Glutamatergic neuron (in vitro differentiated cells): Measurements from ENCODE around the gene MOXD1. TPM values are rescaled to one million over a fixed set of nuclear protein-coding genes. Genes with fewer than 3 reads are reported as not detected.
"Not testable (repeated sequence)": the region's sequence is repeated elsewhere in the genome, so short reads cannot be mapped to it uniquely, and the experiment has no call there.

Source experiments
- DNase-seq: peaks from one replicate; pipeline ENCODE4 v3.0.0; 2022
- H3K27ac Mint-ChIP-seq: one replicate; pipeline ENCODE4 v1.8.0; 2020; ENCODE audit warnings: mild to moderate bottlenecking, mixed read lengths, inconsistent platforms; ENCODE audit not compliant: unreplicated experiment
- H3K27me3 Mint-ChIP-seq: one replicate; pipeline ENCODE4 v1.8.0; 2020; ENCODE audit warnings: mild to moderate bottlenecking, moderate library complexity, mixed read lengths, inconsistent platforms; ENCODE audit not compliant: unreplicated experiment
- H3K36me3 Mint-ChIP-seq: one replicate; pipeline ENCODE4 v1.8.0; 2020; ENCODE audit warnings: mild to moderate bottlenecking, mixed read lengths, inconsistent platforms; ENCODE audit not compliant: unreplicated experiment
- H3K4me1 Mint-ChIP-seq: one replicate; pipeline ENCODE4 v1.8.0; 2020; ENCODE audit warnings: mild to moderate bottlenecking, low read depth, mixed read lengths, inconsistent platforms; ENCODE audit not compliant: unreplicated experiment
- H3K4me3 Mint-ChIP-seq: one replicate; pipeline ENCODE4 v1.8.0; 2020; ENCODE audit warnings: mild to moderate bottlenecking, mixed read lengths, inconsistent platforms; ENCODE audit not compliant: unreplicated experiment
- H3K9me3 Mint-ChIP-seq: one replicate; pipeline ENCODE4 v1.8.0; 2020; ENCODE audit warnings: mild to moderate bottlenecking, moderate library complexity, mixed read lengths, inconsistent platforms; ENCODE audit not compliant: unreplicated experiment
- CTCF ChIP-seq: fragments of 200-600 bp; sonication (generic); IDR thresholded peaks from one replicate; pipeline ENCODE4 v1.5.0; 2021; ENCODE audit not compliant: partially characterized antibody, unreplicated experiment
- total RNA-seq: library from RNA; stranded (reverse); fragmentation: NEBNext Ultra II Directional; extraction: Animal tissue kit (Norgen Biotek cat#: 25700); gene quantifications from one replicate; pipeline ENCODE4 v1.2.1, GENCODE V29; 2021; ENCODE audit not compliant: unreplicated experiment

MOXD1 gene
- total RNA-seq, 1 donor from 2014 or later = not detected

DNA sequence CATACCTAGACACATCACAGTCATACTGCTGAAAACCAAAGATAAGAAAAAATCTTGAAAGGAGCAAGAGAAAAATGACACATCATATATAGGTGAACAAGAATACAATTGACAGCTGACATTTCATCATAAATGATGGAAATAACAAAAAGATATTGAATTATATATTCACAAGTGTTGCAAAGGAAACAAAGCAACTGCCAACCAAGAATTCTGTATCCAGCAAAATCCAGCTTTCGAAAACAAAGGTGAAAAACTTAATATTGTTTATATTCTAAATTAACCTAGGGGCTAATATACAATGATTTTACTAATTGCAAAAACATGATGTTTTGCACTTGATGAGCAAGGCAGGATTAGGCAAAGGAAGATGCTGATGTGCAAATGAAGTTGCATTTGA, 84.3 kb downstream of the MOXD1 start:
- Mint-ChIP-seq H3K4me3 (no peak overlapping the region), H3K27me3 (no peaks in the 10 kb centered on the region), H3K36me3 (peaks cover 11% of the 10 kb centered on the region), H3K27ac (no peak overlapping the region), H3K9me3 (peaks cover 2% of the 10 kb centered on the region), H3K4me1 (peaks cover 1% of the 10 kb centered on the region)
- no peak for TF ChIP-seq CTCF
- no peak for DNase-seq

DNA sequence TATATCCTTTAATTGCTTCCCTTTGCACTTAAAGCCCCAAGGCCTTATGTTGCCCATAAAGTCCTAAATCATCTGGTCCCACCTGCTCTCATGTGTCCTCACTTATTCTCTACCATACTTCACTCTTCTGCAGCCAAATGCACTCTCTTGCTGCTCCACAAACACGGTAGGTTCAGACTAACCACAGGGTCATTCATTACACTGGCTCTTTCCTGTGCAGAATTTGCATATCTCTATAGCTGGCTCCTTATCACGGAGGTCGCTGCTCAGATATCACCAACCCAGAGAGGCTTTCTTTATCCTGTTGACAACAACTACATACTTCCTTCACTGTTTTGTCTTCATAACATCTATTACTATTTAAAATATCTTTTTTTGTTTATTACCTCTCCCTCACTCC, 86.8 kb downstream of the MOXD1 start:
- no peak overlapping the region for H3K4me3 Mint-ChIP-seq
- H3K27me3 Mint-ChIP-seq = no peaks in the 10 kb centered on the region
- peaks cover 16% of the 10 kb centered on the region for H3K36me3 Mint-ChIP-seq
- no peak for DNase-seq
- H3K4me1 Mint-ChIP-seq = no peaks in the 10 kb centered on the region
- TF ChIP-seq CTCF = no peak
- no peak overlapping the region for H3K27ac Mint-ChIP-seq
- peaks cover 7% of the 10 kb centered on the region for H3K9me3 Mint-ChIP-seq

GRCh38 chr6:132310921-132311320, 90.4 kb downstream of the MOXD1 start:
- Mint-ChIP-seq H3K36me3 (peaks cover 7% of the 10 kb centered on the region), H3K27ac (no peak overlapping the region), H3K4me1 (no peaks in the 10 kb centered on the region), H3K27me3 (no peaks in the 10 kb centered on the region), H3K4me3 (no peak overlapping the region), H3K9me3 (peaks cover 7% of the 10 kb centered on the region)
- no peak for DNase-seq
- TF ChIP-seq CTCF = no peak

DNA sequence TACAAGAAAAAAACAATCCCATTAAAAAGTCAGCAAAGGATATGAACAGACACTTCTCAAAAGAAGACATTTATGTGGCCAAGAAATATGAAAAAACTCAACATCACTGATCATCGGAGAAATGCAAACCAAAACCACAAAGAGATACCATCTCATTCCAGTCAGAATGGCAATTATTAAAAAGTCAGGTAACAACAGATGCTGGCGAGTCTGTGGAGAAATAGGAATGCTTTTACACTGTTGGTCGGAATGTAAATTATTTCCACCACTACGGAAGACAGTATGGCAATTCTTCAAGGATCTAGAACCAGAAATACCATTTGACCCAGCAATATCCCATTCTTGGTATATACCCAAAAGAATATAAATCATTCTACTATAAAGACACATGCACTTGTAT, 91.1 kb downstream of the MOXD1 start:
- not testable (repeated sequence) for H3K27ac Mint-ChIP-seq, DNase-seq, H3K36me3 Mint-ChIP-seq, H3K4me1 Mint-ChIP-seq, H3K9me3 Mint-ChIP-seq, H3K4me3 Mint-ChIP-seq, H3K27me3 Mint-ChIP-seq

GRCh38 chr6:132304891-132305305, 96.4 kb downstream of the MOXD1 start:
- Mint-ChIP-seq H3K27me3 (no peaks in the 10 kb centered on the region), H3K4me3 (no peak overlapping the region), H3K9me3 (peaks cover under 1% of the 10 kb centered on the region), H3K27ac (no peak overlapping the region), H3K36me3 (peaks cover 3% of the 10 kb centered on the region), H3K4me1 (no peaks in the 10 kb centered on the region)
- no peak for TF ChIP-seq CTCF
- DNase-seq = no peak
